Esophagus squamous epithelium (tissue), 4 donors: ENCODE data around the gene PDSS1.

Experiments used
- POLR2A ChIP-seq, 4 donors: fragments of 450-650 bp; IDR thresholded peaks; one replicate each; pipeline ENCODE4 v1.6.1; 2017; ENCODE audit warnings: antibody characterized with exemption in 4 of 4, mild to moderate bottlenecking in 4 of 4, moderate library complexity in 3 of 4
- TF ChIP-seq, protein P1 (sequence below), 6 experiments: fragments of 450-650 bp in 4 of 6; fragments of 200-600 bp in 2 of 6; sonication (generic) in 2 of 6; IDR thresholded peaks; one replicate each; pipeline ENCODE4 v1.5.1; 2016 to 2019; ENCODE audit warnings: antibody characterized with exemption in 6 of 6, mild to moderate bottlenecking in 4 of 6, moderate library complexity in 4 of 6

DNA sequence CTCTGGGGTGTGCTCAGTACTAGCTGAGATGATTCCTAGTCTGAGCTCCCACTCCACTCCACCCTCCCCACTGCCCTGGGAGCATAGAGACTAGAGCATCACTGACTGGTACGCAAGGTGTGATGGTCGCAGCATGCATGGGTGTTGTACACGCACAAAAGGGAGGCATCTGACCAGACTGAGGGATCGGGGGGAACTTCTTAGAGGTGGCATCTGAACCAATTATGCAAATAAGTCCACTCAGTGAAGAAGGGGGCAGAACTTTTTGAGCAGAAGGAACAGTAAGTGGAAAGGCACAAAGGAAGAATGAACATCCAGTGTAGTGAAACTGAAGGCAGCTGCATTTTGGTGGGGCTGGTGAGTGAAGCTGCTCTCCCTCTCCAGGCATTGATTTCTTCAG lies 25.5 kb downstream of the PDSS1 start:
- no peak for TF ChIP-seq POLR2A (IDR thresholded peaks at IDR 0.05)
- TF ChIP-seq, protein P1, sequence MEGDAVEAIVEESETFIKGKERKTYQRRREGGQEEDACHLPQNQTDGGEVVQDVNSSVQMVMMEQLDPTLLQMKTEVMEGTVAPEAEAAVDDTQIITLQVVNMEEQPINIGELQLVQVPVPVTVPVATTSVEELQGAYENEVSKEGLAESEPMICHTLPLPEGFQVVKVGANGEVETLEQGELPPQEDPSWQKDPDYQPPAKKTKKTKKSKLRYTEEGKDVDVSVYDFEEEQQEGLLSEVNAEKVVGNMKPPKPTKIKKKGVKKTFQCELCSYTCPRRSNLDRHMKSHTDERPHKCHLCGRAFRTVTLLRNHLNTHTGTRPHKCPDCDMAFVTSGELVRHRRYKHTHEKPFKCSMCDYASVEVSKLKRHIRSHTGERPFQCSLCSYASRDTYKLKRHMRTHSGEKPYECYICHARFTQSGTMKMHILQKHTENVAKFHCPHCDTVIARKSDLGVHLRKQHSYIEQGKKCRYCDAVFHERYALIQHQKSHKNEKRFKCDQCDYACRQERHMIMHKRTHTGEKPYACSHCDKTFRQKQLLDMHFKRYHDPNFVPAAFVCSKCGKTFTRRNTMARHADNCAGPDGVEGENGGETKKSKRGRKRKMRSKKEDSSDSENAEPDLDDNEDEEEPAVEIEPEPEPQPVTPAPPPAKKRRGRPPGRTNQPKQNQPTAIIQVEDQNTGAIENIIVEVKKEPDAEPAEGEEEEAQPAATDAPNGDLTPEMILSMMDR (IDR thresholded peaks at IDR 0.05): no peak
